NCI-H1105 treated with DMSO at 0.1 percent for 48 hours (cell line): Measurements from ENCODE around the gene GHR.

Source experiments
- DNase-seq: peaks from one replicate; lab custom pipeline; 2025; lab: John Stamatoyannopoulos, UW

GHR gene

DNA sequence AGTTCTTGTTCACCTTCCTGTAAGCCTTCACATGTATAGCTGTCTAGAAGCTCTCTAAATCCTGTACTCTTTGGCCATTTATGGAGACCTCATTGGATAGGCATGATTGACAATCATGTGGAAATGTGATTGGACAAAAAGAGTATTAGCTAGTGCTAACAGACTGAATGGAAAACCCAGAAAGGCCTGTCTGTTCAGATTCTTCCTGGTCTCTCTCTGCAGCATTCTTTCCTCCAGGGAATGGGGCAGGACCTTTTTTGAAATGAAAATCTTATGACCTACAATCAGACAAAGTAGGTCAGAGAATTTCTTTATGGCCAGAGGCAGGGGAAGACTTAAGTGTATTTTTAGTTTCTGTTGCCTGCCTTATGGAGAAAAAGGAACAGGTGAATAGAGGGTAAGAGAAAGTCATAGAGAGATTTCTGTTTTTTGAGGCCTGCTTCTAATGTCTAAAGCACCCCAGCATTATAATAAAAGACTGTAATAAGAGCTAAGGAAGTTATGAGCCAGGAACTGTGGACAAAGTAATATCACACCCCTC is 181.0 kb downstream of the GHR start:
- no peak for DNase-seq

DNA sequence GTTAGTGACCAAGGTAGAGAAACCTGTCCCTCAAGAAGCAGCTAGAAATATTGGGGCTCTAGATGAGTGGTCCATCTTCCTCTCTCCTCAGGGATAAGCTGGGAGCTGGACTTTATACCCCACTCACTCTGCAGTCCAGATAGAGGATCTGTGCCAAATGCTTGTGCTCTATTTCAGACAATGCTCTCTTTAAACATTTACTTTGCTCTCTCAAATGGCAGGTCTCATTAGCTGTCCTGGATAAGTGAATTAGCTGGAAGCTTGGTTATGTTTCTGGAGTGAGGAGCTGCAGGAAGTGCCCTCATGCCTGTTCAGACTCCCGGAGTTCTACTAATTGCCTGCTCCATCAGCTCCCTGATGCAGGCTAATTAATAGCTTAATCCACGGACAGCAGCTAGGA is 182.3 kb downstream of the GHR start:
- DNase-seq = no peak

DNA sequence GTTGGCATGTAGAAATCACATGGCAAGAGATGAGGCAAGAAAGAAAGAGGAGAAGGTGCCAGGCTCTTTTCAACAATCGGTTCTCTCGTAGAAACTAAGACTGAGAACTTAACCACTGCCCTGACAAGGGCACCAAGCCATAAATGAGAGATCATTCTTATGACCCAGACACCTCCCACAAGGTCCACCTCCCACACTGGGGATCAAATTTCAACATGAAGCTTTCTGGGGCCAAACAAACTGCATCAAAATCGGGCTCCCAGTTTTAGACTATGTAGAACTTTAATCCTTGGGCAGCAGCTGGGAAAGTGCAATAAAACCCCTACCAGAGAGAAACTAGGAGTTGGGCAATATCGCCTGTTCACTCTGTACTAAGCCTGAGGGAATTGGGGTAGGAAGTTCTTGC is 183.2 kb downstream of the GHR start:
- no peak for DNase-seq

DNA sequence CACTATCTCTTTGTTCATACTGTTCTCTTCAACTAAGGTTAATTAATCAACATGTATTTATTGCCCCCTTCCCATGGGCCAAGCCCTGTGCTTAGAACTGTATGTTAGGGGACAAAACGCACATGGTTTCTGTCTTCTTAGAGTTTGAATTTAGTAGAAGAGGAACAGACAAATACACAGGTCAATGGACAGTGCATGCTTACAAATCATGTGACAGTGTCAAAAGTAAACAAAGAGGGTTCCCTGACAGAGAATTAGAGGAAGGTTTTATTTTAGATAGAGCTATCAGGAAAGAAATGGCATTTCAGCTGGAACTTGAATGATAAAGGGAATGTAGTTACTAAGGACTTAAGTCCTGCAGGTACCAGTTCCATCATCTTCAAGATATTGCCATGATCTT is 188.2 kb downstream of the GHR start:
- DNase-seq = no peak

DNA sequence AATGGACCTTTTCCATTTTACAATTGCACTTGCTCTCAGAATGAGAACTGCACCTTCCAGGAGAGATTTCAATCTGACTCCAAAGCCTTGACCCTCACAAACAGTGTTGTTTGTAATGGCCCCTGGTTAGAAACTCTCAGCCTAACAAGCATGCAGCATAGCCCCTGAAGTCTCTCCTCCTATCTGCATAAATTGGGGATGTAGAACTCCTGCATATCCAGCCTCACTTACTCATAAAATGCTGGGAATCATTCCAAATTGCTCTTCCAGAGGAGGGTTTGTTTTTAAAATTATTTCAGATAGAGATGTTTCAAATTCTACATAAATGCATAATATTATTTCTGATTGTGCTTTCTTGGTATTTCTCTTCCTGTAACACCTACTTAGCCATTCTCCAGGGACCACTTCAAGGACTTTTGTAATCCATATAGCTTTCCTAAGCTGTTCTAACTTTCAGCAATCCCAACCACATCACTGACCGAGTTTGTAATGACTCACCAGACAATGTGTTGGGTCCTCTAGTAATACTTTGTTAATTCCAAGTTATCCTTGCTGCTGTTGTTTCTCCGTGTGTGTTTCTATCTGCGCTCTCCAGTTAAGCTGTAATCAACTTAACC is 189.6 kb downstream of the GHR start:
- DNase-seq = no peak

DNA sequence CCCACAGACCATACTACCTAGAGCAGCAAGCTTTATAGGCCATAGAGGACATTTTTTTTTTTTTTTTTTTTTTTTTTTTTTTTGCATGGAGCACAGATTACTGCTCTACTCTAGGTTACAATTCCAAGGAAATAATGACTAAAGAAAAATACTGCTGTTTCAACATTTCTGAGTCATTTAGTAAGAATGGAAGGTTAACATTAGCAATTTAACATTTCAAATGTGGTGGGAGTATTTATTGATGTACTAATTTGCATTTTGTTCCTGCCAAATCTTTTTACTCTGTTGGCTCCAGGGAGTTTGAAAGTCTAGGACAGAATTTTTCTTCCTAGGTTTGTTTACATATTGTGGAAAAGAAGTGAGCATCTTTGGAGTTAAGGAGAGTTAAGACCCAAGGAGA is 191.3 kb downstream of the GHR start:
- DNase-seq = no peak

DNA sequence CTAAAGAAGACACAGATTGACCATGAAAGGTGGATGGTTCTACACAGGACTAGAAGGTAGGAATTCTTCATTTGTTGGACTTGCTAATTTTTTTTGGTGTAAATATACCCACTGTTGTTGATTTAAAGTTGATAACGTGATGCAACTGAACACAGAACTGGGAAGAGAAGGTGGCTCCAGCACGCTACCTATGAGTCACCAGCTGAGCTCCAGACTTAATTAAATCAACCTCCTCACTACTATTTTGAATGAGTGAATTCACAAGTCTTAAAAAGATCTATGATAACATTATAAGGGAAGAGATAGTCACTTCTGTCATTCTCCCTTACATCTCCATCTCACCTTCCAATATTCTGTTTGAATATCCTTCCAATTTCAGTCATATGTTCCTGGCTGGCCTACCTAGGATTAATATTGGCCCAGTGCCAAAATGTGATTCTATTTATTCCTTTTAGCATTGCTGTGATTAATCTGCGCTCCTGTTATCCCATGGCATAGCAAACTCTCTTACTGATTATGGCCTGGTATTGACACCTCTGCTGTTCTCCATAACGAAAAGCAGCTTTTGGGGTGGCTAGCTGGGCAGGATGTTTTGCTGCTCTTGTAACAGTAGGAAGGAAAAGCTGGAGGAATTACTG is 197.5 kb downstream of the GHR start:
- no peak for DNase-seq

DNA sequence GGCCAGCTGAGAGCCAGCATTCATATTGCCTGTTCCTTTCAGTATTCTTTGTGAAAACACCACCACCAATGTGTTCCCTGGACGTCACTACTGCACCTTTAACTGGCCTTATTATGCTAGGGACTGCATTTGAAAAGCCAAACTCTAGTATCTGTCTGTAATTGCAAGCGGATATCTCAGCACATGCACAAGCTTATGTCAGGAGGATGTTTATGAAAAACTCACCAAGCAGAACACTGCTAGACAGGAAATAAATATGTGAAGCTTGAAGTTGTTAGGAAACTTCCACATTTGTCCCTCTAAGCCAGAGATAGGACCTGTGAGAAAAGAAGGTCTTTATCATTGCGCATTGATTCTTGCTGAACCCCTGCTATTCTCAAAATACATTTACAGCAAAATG is 198.0 kb downstream of the GHR start:
- no peak for DNase-seq

DNA sequence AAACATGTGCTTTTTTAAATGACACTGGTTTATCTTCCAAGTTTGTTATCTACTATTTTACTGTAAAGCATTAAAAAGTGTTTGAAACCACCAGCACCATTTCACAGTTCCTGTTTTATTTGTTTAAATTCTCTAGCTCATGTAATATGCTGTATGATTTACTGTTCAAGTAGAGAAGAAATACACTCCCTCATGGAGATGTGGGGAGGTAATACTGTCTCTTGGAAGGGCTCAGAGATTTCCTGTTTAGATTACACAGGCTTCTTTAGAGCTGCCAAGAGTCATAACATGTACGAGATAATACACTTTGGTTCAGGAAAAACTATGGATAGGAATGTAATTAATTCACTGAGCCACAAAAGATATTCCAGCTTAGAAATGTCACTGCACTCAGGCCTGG is 198.4 kb downstream of the GHR start:
- DNase-seq = no peak

DNA sequence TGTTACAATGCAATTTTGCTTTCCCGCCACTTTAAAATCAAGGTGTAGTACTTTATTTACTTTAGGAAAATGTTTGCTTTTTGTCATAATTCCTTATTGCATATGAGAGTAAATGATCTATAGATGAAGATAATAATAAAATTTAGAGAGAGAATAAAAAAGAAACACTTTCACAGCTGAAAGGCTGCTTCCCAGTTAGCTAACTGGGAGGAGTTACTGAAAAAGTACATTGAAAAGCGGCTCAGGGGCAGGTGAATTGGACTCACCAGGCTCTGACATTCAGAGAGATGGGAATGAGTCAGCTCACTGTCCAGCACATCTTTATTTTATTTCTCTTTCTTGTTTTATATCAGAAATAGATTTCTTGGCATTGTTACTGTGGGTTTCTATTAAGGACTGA is 201.7 kb downstream of the GHR start:
- no peak for DNase-seq

DNA sequence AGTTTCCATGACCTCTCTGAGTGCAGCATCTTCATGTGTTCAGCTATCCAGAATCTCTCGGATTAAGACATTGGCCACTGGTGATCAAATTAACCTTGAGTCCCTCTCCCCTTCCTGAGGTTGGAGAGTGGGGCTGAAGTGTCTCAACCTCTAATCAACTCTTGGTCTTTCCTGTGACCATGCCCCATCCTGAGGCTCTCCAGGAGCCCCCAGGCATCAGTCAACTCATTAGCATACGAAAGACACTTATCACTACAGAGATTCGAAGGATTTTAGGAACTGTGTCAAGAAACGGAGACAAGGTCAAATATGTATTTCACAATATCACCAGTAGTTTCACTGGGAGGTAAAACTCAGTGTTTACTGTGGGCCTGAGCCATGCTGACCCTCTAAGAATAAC is 203.2 kb downstream of the GHR start:
- no peak for DNase-seq

DNA sequence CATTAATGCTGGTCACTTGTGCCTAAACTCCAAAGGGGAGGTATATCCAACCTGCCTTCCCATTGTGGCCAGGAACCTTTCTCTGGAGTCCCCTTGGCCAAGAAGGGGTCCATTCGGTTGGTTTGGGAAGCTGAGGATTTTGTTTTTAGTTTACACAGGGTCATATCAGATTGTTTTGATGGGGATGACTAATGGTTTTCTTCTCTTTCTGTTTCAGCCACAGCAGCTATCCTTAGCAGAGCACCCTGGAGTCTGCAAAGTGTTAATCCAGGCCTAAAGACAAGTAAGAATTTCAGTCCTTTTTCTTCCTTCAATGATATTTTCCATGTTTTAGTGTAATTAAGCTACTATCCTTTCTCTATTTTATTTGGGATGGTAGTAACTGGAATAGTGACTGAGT is 205.6 kb downstream of the GHR start:
- no peak for DNase-seq

DNA sequence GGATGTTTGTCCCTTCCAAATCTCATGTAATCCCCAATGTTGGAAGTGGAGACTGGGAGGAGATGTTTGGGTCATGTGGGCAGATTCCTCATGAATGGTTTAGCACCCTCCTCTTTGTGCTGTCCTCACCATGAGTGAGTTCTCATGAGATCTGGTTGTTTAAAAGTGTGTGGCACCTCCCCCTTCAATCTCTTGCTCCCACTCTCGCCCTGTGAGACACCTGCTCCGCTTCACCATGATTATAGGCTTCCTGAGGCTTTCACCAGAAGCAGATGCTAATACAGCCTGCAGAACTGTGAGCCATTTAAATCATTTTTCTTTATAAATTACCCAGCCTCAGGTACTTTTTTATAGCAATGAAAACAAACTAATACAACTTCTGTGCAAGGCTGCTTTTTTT is 206.0 kb downstream of the GHR start:
- DNase-seq = no peak

DNA sequence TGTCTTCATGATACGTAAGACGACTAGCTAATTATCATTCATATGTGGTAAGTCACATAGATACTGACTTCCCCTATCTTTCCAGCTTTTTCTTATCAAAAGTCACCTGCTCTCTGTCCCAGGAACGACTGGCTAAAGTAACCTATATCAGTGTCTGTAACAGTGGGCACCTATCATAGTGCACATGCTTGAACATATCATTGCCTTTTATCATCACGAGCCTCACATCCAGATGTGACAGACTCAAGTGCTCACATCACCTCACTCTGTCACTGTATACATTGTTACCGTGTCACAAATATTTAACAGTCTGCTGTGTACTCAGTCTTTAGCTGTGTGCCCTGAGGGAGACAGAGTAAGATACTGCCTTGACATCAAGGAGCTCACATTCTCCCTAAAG is 208.0 kb downstream of the GHR start:
- no peak for DNase-seq

DNA sequence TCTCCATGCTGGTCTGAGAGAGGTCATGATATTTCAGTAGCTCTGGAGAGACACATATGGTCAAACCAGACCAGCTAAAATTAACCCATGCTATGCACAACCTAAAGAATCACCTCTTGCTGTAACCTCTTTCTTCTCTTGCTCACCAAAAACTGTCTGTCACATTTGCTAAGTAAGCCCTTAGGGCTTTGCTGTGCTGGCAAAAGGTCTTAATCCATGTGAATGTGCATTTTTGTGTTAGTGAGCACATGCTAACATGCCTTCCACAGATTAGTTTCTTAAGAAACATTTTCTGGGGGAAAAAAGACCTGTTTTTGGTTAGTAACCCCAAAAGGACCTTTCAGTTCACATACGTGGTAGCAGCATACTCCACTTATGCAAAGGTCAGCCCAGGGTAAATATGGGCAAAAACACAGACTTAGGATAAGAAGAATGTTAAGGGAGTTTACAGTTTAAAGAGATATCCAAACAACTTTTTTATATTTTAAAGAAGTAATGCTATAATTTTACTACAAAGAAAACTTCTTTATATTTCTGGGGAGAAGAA is 209.2 kb downstream of the GHR start:
- DNase-seq = no peak

DNA sequence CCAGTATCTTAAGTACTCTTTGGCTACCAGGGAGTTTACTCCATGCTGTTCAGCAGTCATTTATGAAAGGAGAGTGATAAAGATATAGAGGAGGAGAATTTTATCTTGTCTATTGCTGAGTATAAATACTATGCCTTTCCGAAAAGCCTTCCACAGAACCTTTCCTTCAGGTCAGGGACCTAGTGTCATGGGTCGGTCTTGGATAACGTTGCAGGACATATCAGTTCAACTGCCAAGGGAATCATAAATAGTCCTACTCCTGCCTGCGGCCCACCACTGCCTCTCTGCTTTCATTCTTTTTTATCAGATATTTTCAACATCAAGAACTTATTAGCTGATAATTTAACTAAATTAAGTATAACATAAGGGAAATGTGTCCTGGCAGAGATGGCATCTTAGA is 211.3 kb downstream of the GHR start:
- no peak for DNase-seq

DNA sequence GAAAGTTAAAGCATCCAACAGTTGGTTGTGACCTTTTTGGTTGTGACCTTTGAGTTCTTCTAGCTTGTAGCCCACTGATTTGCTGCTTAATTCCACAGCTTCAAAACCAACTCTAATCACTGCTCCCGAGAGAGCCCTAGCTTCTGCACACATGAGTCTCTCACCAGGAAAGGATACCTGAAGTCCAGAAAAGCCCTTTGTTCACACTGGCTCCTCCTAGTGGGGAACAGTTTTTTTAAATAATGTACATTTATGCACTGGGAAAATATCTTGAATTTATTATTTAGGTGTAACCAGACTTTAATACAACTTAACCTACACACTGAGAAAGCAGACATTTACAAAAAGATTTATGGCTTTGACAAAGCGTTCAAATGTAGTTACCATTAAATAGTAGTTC is 213.2 kb downstream of the GHR start:
- no peak for DNase-seq

DNA sequence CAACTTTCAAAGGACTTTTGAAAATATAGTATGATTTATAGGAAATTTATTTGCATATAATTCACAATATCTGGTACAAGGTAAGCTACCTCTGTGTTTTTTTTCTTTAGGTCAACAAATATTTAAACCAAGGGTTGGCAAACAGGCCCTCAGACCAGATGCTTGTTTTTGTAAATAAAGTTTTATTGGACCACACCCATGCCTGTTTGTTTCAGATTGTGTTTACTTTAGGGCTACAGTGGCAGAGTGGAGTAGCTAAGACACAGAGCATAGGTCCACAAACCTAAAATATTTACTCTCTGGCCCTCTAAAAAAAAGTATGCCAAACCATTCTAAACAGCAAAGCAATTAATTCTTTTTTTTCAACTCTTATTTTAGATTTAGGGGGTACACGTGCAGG is 213.7 kb downstream of the GHR start:
- DNase-seq = no peak

DNA sequence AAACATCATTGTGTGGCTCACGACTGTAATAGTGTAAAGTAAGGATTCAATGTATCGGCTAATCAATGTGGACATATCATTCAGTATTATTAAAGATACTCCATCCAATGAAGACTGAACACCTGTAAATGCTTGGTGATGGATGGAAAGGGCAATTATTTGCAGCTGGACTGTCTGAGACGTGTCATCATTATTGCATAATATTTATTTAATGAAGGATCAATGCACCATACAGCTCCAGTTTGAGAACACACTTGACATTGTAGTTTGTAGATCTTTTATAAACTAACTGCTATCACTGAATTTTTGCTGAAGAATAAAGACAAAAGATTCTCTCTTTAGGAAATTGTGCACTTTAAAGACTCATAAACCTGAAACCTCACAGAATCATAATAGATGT is 215.7 kb downstream of the GHR start:
- DNase-seq = no peak

DNA sequence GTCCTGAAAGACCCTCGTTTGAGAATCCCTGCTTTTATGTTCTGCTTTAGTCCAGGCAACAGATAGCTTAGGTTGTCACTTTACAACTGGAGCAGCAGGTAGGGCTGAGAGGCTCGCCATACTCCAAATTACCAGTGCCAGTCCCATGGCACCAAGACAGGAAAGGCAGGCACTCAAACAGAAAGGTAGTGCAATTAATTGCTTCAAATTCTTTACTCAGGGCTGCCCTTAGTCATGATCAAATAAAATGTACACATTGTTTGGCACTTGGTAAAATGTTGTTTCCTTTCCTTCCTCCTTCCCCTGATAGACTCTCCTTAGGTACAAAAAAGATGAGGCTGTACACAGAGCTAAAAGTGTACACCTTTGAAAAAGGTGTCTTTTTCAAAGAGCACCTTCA is 217.6 kb downstream of the GHR start:
- DNase-seq = no peak

DNA sequence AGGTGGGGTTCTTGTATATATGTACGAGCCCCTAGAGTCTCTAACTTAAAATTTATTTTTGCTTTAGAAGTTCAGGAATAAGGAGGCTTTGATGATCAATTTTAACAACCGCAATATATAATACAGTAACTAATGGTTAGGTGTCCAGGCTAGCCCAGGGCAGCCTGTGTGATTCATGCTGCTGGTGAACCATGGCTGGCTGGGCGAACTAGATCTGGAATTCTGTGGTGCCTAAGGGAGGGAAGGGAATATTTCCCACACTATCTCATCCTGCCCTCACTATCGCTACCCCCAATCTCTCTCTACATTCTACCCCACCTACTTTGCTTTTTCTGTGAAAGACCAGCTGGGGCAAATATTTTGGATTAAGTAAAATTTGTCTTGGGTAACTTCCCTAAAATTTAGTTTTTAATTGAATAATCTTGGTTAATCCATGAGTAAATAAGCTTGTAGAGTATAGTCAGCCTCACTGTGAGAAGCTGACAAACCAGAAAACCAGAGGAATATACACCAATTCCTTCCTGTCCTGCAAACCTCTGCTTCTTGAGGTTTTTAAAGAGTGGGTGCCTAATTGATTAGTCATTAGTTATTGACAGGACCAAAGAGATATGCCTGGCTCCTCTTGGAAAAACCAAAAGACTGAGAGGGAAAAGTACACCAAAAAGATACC is 218.2 kb downstream of the GHR start:
- no peak for DNase-seq

DNA sequence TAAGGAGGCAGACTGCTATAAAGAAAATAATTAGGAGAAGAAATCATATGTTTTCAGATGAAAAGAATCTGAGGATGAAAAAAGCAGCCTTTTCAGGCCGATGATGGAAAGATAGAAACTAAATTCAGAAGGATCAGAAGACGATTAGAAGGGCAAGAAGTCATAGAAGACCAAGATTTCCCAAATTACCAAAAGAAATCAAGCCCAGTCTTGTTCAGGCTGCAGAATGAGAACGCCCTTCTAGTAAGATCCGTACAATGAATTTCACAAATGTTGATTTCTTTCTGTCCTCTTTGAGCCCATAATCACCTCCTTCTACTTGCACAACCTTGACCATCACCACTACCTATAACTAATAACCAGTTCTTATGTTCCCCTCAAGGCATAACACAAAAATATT is 218.8 kb downstream of the GHR start:
- no peak for DNase-seq

DNA sequence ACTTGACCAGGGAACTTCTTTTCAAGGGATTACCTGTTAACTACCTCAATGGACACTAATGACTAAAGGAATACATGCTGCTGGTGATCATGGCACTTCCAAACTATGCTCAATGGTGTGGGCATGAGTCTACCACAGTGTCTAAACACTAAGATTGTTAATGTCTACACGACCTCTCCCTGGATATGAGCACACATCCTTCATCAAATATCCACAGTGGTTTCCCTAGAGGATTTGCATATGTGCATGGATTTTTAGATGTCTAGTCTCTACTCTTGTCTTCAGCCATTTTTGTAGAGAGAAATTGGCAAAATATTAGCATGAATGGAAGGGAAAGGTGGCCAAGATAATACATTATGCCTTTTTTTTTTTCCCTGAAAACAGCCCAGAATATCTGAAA is 220.1 kb downstream of the GHR start:
- no peak for DNase-seq
